CD4-positive, alpha-beta T cell (primary cell): Measurements from ENCODE around the gene PRRT4. TPM values are rescaled to one million over a fixed set of nuclear protein-coding genes. Genes with fewer than 3 reads are reported as not detected.

Experiments
- ATAC-seq: fragments of 200-7000 bp; cut with Tn5 transposase; one replicate; pipeline ENCODE4 v1.10.0; 2022; ENCODE audit warnings: mild to moderate bottlenecking; ENCODE audit not compliant: poor library complexity
- CTCF ChIA-PET: fragments of 350-600 bp; sonication (Branson Sonifier 250); formaldehyde crosslinking; loops from one replicate; lab custom pipeline; 2021; ENCODE audit warnings: antibody characterized with exemption, inconsistent platforms; lab: Charles Lee
- POLR2A ChIA-PET: fragments of 350-600 bp; sonication (Branson Sonifier 250); formaldehyde crosslinking; loops from one replicate; lab custom pipeline; 2021; ENCODE audit warnings: antibody characterized with exemption, inconsistent platforms; lab: Charles Lee
- DNase-seq, 14 experiments: peaks; one replicate each; pipeline ENCODE4 v3.0.0-alpha.2; 2013 to 2020; ENCODE audit warnings: mixed read lengths in 2 of 14
- H3K27ac ChIP-seq, 2 donors: one replicate each; pipeline versions ENCODE4 v1.5.1 to v1.7.0; 2013; ENCODE audit warnings: low read length in 2 of 2, low read depth in 1 of 2, mild to moderate bottlenecking in 1 of 2
- H3K27me3 ChIP-seq, 2 experiments: 1 replicate in 1 of 2; 2 replicates in 1 of 2; pipeline versions ENCODE4 v1.6.1 to v1.7.0; 2013; ENCODE audit warnings: low read length in 2 of 2, control low read depth in 1 of 2, mild to moderate bottlenecking in 1 of 2, moderate library complexity in 1 of 2; ENCODE audit not compliant: insufficient read depth in 2 of 2, control insufficient read depth in 1 of 2
- H3K36me3 ChIP-seq: one replicate; pipeline ENCODE4 v1.6.1; 2013; ENCODE audit warnings: low read length, control low read depth; ENCODE audit not compliant: insufficient read depth
- H3K4me1 ChIP-seq: one replicate; pipeline ENCODE4 v1.6.1; 2013; ENCODE audit warnings: low read length, control low read depth; ENCODE audit not compliant: insufficient read depth
- H3K4me3 ChIP-seq: one replicate; pipeline ENCODE4 v1.5.1; 2013; ENCODE audit warnings: mild to moderate bottlenecking, low read length, moderate library complexity
- H3K9me3 ChIP-seq, 2 experiments: 1 replicate in 1 of 2; 2 replicates in 1 of 2; pipeline versions ENCODE4 v1.6.1 to v1.7.0; 2013; ENCODE audit warnings: low read length in 2 of 2, mild to moderate bottlenecking in 2 of 2, control low read depth in 1 of 2, moderate library complexity in 1 of 2; ENCODE audit not compliant: control insufficient read depth in 1 of 2, insufficient read depth in 1 of 2
- H3K27ac Mint-ChIP-seq: one replicate; pipeline ENCODE4 v1.8.0; 2020; ENCODE audit warnings: mixed read lengths
- H3K27me3 Mint-ChIP-seq: one replicate; pipeline ENCODE4 v1.8.0; 2021; ENCODE audit warnings: mixed read lengths
- H3K36me3 Mint-ChIP-seq: one replicate; pipeline ENCODE4 v1.8.0; 2021; ENCODE audit warnings: low read depth, mixed read lengths
- H3K4me1 Mint-ChIP-seq: one replicate; pipeline ENCODE4 v1.8.0; 2021; ENCODE audit warnings: low read depth, mixed read lengths
- H3K4me3 Mint-ChIP-seq: one replicate; pipeline ENCODE4 v1.8.0; 2020; ENCODE audit warnings: mild to moderate bottlenecking, mixed read lengths
- H3K9me3 Mint-ChIP-seq: one replicate; pipeline ENCODE4 v1.8.0; 2020; ENCODE audit warnings: mixed read lengths
- intact Hi-C, 2 experiments: fragments of 100-400 bp; cut with DNase I in 1 of 2; cut with micrococcal nuclease in 1 of 2; formaldehyde crosslinking; loops; one replicate each; pipeline versions ENCODE4 v1.15.1 to v1.9.0; 2023 to 2025; cut with DNase I, micrococcal nuclease
- total RNA-seq, 174 experiments: library from RNA in 2 of 174; stranded (reverse) in 2 of 174; gene quantifications; one replicate each; pipeline ENCODE4 v1.2.3 and lab custom pipeline; 2021 to 2026
- TF ChIP-seq, protein P1 (sequence below): fragments of 200-600 bp; IDR thresholded peaks from one replicate; pipeline ENCODE4 v1.8.0; 2022; ENCODE audit warnings: antibody characterized with exemption, mild to moderate bottlenecking

The PRRT4 gene
- total RNA-seq, 2 experiments from 2014 or later = 0.47 to 0.63 TPM

- peak overlapping the region; percentile 61 for H3K4me3 Mint-ChIP-seq
- peaks cover 0 to 11% of the 10 kb centered on the region in 2 experiments for H3K9me3 ChIP-seq
- no peak overlapping the region for H3K4me3 ChIP-seq
- TF ChIP-seq, protein P1, sequence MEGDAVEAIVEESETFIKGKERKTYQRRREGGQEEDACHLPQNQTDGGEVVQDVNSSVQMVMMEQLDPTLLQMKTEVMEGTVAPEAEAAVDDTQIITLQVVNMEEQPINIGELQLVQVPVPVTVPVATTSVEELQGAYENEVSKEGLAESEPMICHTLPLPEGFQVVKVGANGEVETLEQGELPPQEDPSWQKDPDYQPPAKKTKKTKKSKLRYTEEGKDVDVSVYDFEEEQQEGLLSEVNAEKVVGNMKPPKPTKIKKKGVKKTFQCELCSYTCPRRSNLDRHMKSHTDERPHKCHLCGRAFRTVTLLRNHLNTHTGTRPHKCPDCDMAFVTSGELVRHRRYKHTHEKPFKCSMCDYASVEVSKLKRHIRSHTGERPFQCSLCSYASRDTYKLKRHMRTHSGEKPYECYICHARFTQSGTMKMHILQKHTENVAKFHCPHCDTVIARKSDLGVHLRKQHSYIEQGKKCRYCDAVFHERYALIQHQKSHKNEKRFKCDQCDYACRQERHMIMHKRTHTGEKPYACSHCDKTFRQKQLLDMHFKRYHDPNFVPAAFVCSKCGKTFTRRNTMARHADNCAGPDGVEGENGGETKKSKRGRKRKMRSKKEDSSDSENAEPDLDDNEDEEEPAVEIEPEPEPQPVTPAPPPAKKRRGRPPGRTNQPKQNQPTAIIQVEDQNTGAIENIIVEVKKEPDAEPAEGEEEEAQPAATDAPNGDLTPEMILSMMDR = no peak
- H3K27ac Mint-ChIP-seq = no peak overlapping the region
- H3K4me1 Mint-ChIP-seq = peaks cover 6% of the 10 kb centered on the region
- ATAC-seq = no peak
- H3K36me3 ChIP-seq = no peaks in the 10 kb centered on the region
- POLR2A ChIA-PET = no interaction called here
- DNase-seq = no peak
- H3K36me3 Mint-ChIP-seq = no peaks in the 10 kb centered on the region
- peaks cover 41% of the 10 kb centered on the region for H3K27me3 Mint-ChIP-seq
- no peaks in the 10 kb centered on the region for H3K9me3 Mint-ChIP-seq
- H3K27ac ChIP-seq = no peak overlapping the region
- peaks cover 17 to 29% of the 10 kb centered on the region in 2 experiments for H3K27me3 ChIP-seq
- H3K4me1 ChIP-seq = peaks cover 14% of the 10 kb centered on the region
- intact Hi-C loops = loop anchor here in 1 of 2 experiments (5.0 kb wide), 1 partner anchor 694 kb away; no protein-coding TSS in a partner anchor
- CTCF ChIA-PET = interaction anchor here (1.3 kb wide), 1 partner anchor 34 kb away, joined by 7 read pairs; no protein-coding TSS in a partner anchor
Observed at GRCh38 chr7:128353610-128354009, 7.9 kb downstream of the PRRT4 start.

- no peaks in the 10 kb centered on the region for H3K9me3 Mint-ChIP-seq
- TF ChIP-seq, protein P1 = no peak
- H3K4me3 ChIP-seq = no peak overlapping the region
- ATAC-seq (no peak), DNase-seq (no peak)
- H3K36me3 Mint-ChIP-seq = no peaks in the 10 kb centered on the region
- CTCF ChIA-PET = interaction anchor here (1.3 kb wide), 1 partner anchor 34 kb away, joined by 7 read pairs; no protein-coding TSS in a partner anchor
- H3K4me3 Mint-ChIP-seq = peak overlapping the region; percentile 78
- H3K4me1 Mint-ChIP-seq = peaks cover 6% of the 10 kb centered on the region
- no peak overlapping the region for H3K27ac ChIP-seq
- intact Hi-C loops = loop anchor here in 1 of 2 experiments (5.0 kb wide), 1 partner anchor 694 kb away; no protein-coding TSS in a partner anchor
- H3K27me3 ChIP-seq = peaks cover 17 to 29% of the 10 kb centered on the region in 2 experiments
- H3K36me3 ChIP-seq = no peaks in the 10 kb centered on the region
- H3K27me3 Mint-ChIP-seq = peaks cover 39% of the 10 kb centered on the region
- H3K4me1 ChIP-seq = peaks cover 14% of the 10 kb centered on the region
- no peak overlapping the region for H3K27ac Mint-ChIP-seq
- POLR2A ChIA-PET = no interaction called here
- peaks cover 0 to 11% of the 10 kb centered on the region in 2 experiments for H3K9me3 ChIP-seq
Observed at GRCh38 chr7:128353189-128353588, 8.3 kb downstream of the PRRT4 start.

GRCh38 chr7:128352636-128353035, 8.9 kb downstream of the PRRT4 start:
- POLR2A ChIA-PET = no interaction called here
- peaks cover 40% of the 10 kb centered on the region for H3K27me3 Mint-ChIP-seq
- ATAC-seq = no peak
- TF ChIP-seq, protein P1 = no peak
- Histone ChIP-seq H3K36me3 (no peaks in the 10 kb centered on the region), H3K27me3 (peaks cover 17 to 29% of the 10 kb centered on the region in 2 experiments), H3K27ac (no peak overlapping the region), H3K4me3 (no peak overlapping the region), H3K9me3 (peaks cover 0 to 11% of the 10 kb centered on the region in 2 experiments), H3K4me1 (peaks cover 14% of the 10 kb centered on the region)
- H3K4me1 Mint-ChIP-seq = peaks cover 6% of the 10 kb centered on the region
- CTCF ChIA-PET = interaction anchor here (0.6 to 1.3 kb wide), 2 partner anchors 35 to 122 kb away, joined by 3 to 7 read pairs; no protein-coding TSS in a partner anchor
- H3K27ac Mint-ChIP-seq = no peak overlapping the region
- H3K4me3 Mint-ChIP-seq = peak overlapping the region; percentile 78
- intact Hi-C loops = loop anchor here in 1 of 2 experiments (5.0 kb wide), 1 partner anchor 695 kb away; no protein-coding TSS in a partner anchor
- DNase-seq = no peak
- no peaks in the 10 kb centered on the region for H3K36me3 Mint-ChIP-seq
- H3K9me3 Mint-ChIP-seq = no peaks in the 10 kb centered on the region
